Thyroid gland (tissue), 4 donors: ENCODE data around the gene PPP6R1.

ENCODE experiments used
- CTCF ChIP-seq, 6 experiments: fragments of 200-600 bp in 3 of 6; fragments of 450-650 bp in 3 of 6; sonication (generic) in 3 of 6; IDR thresholded peaks; one replicate each; pipeline ENCODE4 v1.5.1; 2016 to 2019; ENCODE audit warnings: antibody characterized with exemption in 6 of 6, mild to moderate bottlenecking in 2 of 6, inconsistent platforms in 1 of 6, moderate library complexity in 1 of 6
- POLR2A ChIP-seq, 2 donors: fragments of 450-650 bp; IDR thresholded peaks; one replicate each; pipeline ENCODE4 v1.6.1; 2017; ENCODE audit warnings: antibody characterized with exemption in 2 of 2, mild to moderate bottlenecking in 2 of 2, moderate library complexity in 1 of 2

DNA sequence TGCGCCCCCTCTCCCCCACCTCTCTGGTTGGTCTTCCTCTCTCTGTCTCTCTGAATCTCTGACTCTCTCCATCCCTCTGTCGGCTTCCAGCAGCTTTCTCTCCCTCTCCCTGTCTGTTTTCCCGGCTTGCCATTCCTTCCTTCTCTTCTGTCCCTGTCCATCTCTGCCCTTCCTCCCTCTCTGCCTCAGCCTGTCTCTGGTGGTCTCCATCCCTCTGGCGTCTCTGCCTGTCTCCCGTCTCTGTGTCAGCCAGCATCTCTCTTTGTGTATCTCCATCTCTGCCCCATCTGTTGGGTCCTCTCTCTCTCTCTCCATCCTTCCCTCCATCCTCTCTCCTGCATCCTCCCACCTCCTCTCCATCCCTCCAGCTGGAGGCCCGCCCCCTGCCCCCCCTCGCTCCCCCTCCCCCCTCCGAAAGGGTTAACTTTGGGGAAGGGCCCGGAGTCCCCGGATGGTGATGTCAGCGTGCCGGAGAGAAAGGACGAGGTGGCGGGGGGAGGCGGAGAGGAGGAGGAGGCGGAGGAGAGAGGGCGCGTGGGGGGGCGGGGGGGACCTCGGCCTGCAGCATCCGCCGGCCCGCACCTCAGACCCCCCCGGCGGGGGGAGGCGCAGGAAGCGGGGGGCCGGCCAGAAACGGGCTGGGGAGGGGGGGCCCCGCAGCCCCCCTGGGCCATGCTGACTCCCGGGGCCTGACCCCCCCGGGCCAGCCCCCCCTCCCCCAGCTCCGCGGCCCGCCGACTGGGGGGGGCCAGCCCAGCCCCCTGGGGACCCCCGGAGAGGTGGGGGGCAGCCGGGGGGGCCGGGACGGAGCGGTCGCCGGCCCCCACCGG lies 24.9 kb upstream of the PPP6R1 start, which contains the start of gene BRSK1:
- no peak for TF ChIP-seq POLR2A (IDR thresholded peaks at IDR 0.05)
- no peak for TF ChIP-seq CTCF (IDR thresholded peaks at IDR 0.05)
